HG02642 (cell line): Measurements from ENCODE around the gene WDTC1.
A peak's percentile ranks its signal among the peaks of the same experiment; 100 is the strongest.

ENCODE experiments used
- ATAC-seq: cut with Tn5 transposase; IDR thresholded peaks from one replicate; pipeline ENCODE4 v1.9.1; 2021; ENCODE audit warnings: mild to moderate bottlenecking; ENCODE audit not compliant: unreplicated experiment, poor library complexity

The WDTC1 gene

GRCh38 chr1:27350663-27351540 is 116.5 kb downstream of the WDTC1 start:
- ATAC-seq = no peak

GRCh38 chr1:27351541-27352107 is 117.2 kb downstream of the WDTC1 start:
- ATAC-seq = no peak

- ATAC-seq = no peak
These were observed 118.7 kb downstream of the WDTC1 start for GRCh38 chr1:27353166-27353565.

- ATAC-seq = no peak
These were observed 119.2 kb downstream of the WDTC1 start for GRCh38 chr1:27353629-27354028.

- no peak for ATAC-seq
These were observed 121.3 kb downstream of the WDTC1 start for GRCh38 chr1:27355683-27356082.

- ATAC-seq = no peak
These were observed 121.8 kb downstream of the WDTC1 start for GRCh38 chr1:27356277-27356618.

- ATAC-seq = no peak
These were observed 122.3 kb downstream of the WDTC1 start for GRCh38 chr1:27356619-27357280.

GRCh38 chr1:27357281-27358037 is 123.0 kb downstream of the WDTC1 start:
- peak; percentile 65 for ATAC-seq
